ENCODE results near the gene LENG1.

GRCh38 chr19:54152878-54153524 lies 6.5 kb downstream of the LENG1 start:
- TF ChIP-seq SP1 (IDR thresholded peaks at IDR 0.05) (no peak), BHLHE40 (IDR thresholded peaks at IDR 0.05; ENCODE audit: borderline replicate concordance) (no peak), L3MBTL2 (conservative IDR thresholded peaks at IDR 0.05) (no peak), ZNF384 (IDR thresholded peaks at IDR 0.05) (no peak), HDGF (IDR thresholded peaks at IDR 0.05; ENCODE audit: borderline replicate concordance) (no peak), ARNT (IDR thresholded peaks at IDR 0.05) (no peak), FOXA1 (IDR thresholded peaks at IDR 0.05) (no peak), PKNOX1 (IDR thresholded peaks at IDR 0.05) (no peak)

All from HEK293T (cell line).